NOMO-1 (cell line): Measurements from ENCODE around the gene LTBP1.
A peak's percentile ranks its signal among the peaks of the same experiment; 100 is the strongest.
"Not testable (repeated sequence)": the region's sequence is repeated elsewhere in the genome, so short reads cannot be mapped to it uniquely, and the experiment has no call there.

Source experiments
- DNase-seq, 2 experiments: peaks; one replicate each; lab custom pipeline; 2025; ENCODE audit not compliant: unreplicated experiment in 2 of 2; lab: John Stamatoyannopoulos, UW

Gene LTBP1

DNA sequence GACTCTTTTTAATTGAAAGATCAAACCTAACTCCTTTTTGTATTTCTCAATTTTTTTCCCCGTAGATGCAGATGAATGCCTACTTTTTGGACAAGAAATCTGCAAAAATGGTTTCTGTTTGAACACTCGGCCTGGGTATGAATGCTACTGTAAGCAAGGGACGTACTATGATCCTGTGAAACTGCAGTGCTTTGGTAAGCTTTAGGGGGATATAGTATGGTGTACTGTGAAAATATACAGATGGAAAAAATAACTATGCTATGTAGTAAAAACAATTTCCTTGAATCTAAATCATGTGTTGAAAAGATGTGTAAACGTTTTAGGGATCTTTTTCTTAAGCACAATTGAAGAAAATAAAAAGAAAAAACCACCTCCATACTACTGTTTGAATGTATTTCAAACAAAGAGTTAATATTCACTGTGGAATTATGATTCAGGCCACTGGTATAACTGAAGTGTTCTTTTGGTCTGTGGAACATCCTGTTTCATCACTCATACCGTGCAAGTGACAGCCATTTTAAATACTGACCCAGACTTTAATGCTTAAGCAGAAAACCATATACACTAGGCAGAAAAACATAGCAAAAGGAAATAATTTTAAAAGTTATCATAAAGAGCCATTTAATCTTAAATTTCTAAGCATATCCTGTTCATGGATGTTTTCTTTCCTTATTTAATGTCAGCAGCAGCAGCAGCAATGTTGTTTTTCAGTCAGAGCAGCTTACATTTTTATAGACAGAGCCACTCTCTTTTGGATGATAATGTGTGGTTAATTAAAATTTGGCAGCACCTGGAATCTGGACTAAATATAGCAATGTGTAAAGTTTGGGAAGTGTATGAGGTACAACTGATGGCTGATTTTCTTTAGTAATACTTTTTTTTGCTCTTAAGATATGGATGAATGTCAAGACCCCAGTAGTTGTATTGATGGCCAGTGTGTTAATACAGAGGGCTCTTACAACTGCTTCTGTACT lies 416.9 kb downstream of the LTBP1 start:
- peak in 1 of 2 experiments; percentile 28 for DNase-seq

DNA sequence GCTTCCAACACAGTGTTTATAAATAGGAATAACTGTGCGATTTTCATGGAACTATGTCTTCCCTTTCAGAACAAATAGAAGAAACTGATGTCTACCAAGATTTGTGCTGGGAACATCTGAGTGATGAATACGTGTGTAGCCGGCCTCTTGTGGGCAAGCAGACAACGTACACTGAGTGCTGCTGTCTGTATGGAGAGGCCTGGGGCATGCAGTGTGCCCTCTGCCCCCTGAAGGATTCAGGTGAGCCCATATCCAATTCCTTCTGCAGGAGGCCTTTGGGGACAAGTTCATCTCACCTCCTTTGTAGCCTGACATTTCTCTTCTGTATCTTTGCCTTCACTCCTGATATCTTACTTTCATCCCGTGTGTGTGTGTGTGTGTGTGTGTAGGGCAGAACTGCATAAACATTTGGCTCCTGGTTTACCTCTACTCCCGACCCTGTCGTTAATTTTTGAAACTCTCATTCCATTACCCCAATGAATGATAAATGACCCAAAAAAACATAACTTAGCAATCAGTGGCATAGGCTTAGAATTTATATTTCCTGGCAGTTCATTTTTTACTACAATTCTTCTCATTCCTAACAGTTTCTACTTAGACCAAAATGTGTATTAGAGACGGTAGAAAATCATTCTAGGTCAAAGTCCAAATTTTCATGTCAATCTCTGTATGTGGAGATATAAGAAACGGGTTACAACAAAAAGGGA lies 418.7 kb downstream of the LTBP1 start:
- DNase-seq: no peak

DNA sequence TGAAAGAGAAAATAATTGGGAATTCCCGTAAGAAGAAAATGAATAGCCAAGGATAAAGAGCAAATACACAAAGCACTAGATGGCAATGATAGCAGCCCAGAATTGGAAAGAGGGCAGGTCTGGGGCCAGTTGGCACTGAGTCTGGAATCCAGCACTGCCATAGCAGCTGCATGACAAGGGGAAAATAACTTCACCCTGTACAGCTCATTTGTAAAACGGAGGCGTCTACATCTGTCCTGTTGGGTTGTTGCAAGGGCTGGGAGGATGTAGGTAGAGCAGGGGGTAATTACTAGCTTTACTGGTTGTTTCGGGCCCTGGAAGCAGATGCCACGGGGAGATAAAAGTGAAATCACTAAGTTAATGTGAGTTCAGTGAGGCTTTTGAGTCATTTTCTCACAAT lies 419.7 kb downstream of the LTBP1 start:
- DNase-seq: no peak

DNA sequence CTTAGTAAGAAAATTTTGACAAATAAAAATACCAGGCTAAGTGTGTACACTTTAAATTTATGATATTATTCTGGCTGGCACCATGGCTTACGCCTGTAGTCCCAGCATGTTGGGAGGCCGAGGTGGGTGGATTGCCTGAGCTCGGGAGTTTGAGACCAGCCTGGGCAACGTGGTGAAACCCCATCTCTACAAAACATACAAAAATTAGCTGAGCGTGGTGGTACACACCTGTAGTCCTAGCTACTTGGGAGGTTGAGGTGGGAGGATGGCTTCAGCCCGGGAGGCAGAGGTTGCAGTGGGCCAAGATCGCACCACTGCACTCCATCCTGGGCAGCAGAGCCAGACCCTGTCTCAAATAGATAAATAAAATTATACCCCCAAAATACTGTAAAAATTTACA lies 421.8 kb downstream of the LTBP1 start:
- DNase-seq: not testable (repeated sequence)

DNA sequence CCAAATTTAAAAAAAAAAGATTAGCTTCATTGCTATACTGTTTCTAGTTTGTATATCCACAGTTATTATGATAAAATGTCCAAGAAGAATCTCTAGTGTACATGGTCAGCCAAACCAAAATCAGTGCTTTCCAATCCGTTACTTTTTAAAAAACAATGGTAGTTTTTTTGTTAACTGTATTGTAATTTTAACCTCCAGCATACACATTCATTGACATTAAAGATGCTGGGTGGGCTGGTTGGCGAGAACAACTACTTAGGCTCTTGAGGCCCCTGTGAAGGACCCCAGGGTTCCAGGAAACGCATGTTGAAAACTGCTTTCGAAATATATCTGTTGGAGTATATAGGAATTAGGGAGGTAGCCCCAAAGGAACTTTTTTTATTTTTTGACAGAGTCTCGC lies 422.4 kb downstream of the LTBP1 start:
- no peak for DNase-seq

DNA sequence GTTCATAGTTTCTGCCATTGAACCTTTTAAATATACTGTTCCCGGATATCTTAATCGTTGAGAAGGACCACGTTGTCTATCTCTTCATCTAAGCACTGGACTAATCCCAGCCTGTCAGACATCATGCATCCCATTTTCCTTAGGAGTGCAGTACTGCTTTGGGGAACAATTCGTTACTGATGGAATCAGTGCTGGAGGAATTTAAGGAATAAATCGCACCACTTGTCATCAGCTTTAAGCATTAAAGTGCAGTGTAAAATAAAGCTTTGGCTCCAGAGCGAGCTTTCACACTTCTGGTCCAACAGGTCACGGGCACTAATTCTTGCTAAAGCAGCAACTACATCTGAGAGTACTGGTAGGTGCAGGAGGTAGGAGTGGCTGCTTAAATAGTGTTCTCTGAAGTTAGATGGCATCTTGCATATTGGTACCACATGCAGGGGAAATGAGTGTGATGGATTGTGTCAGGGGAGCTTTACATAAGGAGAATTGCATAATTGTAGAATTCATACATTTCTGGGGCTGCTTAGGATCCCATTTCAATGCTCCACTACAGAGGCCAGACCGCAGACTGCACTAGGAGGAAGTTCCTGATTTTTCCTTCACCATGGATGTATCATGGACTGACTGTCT lies 424.0 kb downstream of the LTBP1 start:
- peak in 1 of 2 experiments; percentile 9 for DNase-seq

DNA sequence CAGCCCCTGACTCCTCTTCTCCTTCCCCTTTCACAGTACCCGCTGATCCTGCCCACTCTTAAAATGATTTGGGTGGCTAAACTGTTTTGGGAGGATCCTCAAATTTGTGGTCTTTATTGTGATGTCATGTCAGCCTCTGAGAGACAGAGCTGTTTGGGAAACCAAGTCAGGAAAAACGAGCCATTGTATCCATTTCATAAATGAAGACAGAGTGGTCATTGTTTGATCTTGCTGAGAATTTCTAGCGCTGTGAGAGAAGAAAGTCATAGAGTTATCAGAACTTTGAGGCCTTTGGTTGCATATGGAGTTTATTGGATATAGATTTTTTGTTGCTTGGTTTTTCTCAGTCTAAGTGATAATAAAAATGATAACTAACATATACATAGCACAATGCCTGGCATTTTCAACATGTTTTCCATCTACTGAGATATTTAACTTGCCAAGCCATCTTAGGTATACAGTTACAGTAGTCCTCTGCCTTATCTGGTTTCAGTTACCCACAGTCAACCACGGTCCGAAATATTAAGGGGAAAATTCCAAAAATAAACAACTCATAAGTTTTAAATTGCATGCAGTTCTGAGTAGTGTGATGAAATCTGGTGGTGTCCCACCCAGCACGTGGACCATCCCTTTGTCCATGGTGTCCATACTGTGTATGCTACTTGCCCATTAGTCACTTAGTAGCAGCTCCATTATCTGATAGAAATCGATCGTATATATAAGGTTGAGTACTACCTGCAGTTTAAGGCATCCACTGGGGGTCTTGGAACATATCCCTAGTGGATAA lies 424.7 kb downstream of the LTBP1 start:
- no peak for DNase-seq

DNA sequence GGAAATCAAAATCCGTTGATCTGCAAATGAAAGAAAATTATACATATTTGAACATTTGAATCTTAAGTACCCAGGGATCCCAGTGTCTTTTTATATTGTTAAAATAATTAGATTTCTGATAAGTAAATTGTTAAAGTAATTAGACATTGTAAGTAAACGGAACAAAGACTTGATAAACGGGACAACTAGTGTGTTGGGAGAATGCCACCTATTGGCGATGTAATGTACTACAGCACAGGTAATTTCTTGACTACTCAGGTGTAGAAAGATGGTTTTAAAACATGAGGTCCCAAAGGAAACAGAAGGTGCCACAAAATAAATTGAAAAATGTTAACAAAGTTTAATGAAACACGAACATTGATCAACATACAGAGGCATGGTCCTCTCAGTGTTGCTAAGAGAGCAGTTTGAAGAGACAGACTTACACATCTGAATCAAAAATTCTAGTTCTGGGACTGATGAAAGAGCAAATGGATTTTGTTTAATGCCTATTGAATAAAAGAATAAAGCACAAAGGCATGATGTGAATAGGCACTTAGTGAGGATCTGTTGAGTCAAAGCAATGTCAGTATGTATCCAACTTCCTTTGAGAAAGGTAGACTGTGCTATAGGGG lies 426.3 kb downstream of the LTBP1 start:
- peak in 1 of 2 experiments; percentile 11 for DNase-seq

DNA sequence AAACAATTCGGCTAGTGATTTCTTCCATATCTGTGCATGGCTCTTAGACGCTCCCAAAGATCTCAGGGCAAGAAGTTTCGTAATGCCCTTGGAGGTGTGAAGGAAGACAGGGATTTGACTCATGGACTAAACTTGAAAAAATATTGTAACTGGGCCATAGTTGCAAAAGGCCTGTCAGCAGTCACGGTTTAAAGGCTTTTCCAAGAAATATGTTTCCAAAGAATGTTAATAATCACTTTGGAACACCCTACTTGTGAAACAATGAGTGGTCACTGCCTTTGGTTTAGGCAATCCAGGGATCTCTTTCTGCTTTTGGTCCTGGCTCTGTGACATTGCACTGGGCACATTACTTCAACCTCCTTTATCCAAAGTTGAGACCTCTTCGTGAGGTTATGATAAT lies 427.2 kb downstream of the LTBP1 start:
- DNase-seq: no peak

DNA sequence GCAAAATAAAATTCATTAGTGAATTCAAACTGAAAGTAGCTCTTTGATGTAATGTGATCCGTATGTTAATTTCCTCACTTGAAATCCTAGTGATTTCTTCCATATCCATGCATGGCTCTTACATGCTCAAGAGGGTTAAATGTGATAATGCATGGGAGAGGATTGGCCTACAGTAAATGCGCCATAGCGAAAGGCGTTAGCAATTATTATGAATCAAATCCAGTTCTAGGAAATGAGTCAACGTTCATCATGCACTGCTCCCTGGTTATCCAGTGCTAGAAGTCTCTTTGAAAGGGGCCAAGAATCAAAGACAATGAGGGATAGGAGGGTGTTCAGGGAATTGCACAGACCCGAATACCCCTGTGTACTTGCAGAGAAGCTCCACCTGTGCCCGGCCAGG lies 428.3 kb downstream of the LTBP1 start:
- no peak for DNase-seq

DNA sequence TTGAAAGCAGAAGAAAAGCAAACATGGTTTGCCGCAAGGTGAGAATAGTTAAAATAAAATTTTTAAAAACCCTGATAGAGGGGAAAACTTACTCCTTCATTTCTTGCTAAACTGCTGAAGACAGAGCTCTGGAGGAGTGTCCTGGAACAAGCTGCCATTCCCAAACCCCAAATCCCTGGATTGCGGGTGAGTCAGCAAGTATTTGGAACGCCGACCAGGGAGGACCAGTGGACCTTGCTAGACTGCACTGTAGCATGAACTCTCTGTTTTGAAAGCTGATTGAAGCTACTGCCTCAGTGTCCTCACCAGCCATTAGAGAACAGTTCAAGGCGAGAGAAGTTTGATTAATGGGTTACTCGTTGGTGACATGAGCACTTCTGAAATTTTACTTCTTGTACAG lies 430.3 kb downstream of the LTBP1 start:
- no peak for DNase-seq

DNA sequence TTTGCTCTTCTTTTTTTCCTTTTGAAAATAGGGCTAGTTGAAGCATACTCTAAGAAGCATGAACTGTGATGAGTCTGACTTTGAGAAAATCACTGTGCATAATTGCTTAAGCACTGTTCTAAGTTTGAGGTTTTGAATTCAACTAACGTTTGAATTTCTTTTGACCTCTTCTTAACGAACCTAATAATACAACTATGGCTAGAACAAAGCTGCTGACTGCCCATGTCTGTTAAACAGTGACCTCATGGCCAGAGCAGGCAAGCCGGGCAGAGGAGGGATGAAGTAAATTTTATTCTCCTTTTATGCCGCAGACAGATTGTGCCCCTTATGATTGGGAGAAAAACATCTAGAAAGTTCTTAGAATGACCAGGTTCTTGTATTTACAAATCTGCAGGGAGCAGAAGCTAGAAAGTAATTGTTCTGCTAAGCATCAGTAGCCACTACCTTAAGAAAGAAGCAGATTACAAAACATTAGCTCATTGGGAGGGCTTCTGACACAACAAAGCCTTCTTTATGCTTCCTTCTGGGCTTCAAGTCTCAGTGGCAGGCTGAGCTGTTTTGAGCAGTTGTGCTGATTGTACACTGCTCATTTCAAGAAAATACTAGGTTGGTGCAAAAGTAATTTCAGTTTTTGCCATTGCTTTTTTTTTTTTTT lies 431.9 kb downstream of the LTBP1 start:
- peak; percentile 24 to 38 for DNase-seq

DNA sequence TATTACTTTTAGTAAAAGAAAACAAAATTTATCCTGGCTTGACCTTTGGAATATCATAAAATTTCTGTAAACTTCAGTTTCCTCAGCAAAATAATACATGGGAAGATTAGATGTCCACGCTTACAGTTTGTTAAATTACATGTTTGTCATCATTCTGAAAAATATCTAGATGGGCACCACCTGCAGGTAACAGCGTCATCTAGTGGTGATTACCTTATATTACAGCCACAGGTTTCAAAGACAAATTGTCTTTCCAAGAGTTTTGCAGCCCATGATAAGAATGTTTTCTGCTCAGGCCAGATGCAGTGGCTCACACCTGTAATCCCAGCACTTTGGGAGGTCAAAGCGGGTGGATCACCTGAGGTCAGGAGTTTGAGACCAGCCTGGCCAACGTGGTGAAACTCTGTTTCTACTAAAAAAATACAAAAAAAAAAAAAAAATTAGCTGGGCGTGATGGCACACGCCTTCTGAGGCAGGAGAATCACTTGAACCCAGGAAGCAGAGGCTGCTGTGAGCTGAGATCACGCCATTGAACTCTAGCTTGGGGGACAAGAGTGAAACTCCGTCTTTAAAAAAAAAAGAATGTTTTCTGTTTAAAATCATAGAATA lies 433.4 kb downstream of the LTBP1 start:
- DNase-seq: peak in 1 of 2 experiments; percentile 14

DNA sequence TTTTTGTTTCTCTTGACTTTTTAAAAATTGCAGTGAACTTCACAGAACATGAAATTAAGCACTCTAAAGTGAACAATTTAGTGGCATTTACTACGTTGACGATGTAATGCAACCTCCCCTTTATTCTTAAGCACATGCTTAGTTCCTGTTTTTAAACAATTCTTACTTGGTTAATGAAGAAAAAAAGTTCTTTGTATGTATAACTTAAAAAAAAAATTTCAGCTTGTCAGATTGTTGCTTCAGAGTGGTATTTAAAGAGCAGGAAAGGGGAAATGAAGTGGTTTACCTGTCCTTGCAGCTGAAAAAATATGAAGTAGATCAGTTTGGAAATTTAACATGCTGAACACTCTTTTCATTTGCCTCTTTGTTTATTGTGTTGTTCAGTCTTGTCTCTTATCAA lies 434.0 kb downstream of the LTBP1 start:
- DNase-seq: peak; percentile 53 to 74

DNA sequence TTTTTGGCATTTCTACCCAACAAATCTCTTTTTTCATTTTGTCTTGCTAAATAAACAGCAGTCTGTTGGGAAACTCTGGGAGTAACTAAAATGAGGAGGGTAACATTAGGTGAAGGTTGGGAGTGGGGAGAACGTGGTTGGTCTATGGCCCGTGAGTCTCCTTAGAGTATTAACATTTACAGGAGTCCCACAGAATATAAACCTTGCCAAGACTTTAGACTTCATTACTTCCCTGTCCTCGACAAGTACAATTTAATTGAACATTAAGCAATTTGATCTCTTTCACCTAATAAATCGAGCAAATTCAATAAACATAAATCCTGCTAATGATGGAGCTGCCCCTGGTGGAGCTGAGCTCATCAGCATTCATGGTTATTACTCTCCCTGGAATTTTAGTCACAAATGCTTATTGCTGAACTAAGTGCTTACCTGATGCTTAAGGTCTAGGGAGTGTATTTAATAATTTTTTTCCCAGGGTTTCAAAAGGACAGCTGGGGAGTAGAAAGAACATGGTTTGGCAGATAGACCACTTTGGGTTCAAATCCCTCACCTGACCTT lies 434.6 kb downstream of the LTBP1 start:
- no peak for DNase-seq

DNA sequence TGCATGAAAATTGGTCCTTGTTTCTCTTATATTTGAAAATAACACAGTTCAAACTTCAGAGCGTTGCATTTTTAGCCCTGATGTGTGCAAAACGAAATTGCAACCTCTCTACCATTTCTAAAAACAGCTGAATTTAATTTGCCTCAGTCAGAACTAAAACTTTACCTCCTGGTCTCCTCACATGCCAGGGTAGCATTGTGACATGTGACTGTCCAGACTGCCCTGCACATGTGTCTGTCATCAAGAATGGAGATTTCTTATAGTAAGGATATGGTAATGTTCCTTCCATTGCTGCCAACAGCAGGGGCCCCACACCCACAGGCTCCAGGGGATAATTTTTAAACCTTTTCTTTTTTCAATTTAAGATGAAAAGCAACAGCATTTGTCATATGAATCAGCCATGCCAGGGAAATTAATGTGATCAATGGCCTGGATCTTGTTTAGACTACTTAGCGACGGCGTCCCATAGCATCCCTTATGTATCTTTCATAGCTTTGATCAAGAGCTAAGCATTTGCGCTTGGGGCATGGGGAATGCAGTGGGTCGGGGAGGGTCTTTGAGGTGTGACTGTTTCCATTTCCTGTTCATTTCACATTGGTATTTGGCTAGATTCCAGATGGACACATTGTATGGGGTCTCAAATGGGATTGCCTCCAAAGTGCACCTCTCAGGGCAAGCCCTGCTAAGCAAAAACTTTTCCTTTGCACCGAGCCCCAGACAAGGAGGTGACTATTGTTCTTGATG lies 437.3 kb downstream of the LTBP1 start:
- no peak for DNase-seq

DNA sequence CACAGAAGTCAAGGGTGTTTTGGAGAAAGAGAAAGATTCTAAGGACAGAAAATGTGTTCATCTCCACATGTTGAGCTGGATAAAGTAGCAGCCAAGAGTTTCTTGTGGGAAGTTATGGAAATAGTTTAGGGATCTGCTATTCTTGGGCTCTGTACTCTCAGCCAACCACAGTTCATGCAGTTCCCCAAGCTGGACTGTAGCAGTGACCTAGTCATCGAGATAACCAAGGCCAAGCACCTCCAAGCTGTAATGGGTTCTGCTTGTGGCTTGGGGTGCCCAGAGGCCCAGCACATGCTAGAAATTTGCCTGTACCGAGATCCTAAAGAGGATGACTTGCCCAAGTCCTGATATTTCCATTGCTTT lies 437.8 kb downstream of the LTBP1 start:
- DNase-seq: no peak

DNA sequence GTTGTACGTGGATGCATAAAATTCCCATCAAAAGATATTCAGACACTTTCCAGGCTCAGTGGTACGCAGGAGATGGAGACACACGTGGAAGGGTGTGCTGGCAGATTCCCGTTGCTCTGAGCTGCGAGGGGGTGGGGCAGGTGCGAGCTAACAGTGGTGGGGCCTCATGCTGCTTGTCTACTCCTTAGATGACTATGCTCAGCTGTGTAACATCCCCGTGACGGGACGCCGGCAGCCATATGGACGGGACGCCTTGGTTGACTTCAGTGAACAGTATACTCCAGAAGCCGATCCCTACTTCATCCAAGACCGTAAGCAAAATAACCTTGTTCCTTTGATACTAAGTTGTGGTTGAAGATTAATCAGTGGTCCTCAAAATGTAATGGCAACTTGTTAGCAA lies 442.2 kb downstream of the LTBP1 start:
- no peak for DNase-seq
